ENCODE data around the gene ZNF598. TPM values are rescaled to one million over a fixed set of nuclear protein-coding genes. Genes with fewer than 3 reads are reported as not detected.

ZNF598 gene
- total RNA-seq, 1 donor from 2014 or later: 31.1 TPM

DNA sequence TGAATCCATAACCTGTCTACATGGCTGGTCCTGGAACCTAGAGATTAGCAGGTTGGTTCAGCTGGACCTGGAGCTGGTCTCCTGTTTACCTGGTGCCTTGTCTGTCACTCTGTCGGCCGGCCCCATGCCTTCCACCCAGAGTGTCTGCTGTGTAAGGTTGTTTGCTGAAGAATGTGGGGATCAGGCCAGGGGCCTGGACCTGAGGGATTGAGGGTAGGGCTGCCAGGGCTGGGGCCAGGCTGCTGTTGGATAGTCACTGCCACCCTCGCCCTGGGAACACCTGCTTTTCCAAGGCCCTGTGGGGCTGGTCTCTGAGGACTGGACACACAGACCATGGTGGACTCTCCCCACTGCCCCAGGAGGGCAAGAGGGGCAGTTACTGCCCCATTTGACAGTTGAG, 18.5 kb upstream of the ZNF598 start:
- Histone ChIP-seq H3K27ac (peak overlapping the region; percentile 27 to 45), H3K4me1 (peaks cover 20 to 34% of the 10 kb centered on the region in 2 donors), H3K36me3 (no peaks in the 10 kb centered on the region), H3K9me3 (no peaks in the 10 kb centered on the region), H3K27me3 (no peaks in the 10 kb centered on the region), H3K4me3 (peak overlapping the region; percentile 64 to 90)
- DNase-seq (ENCODE audit: low spot score in 2 of 2): no peak
- TF ChIP-seq CTCF (IDR thresholded peaks at IDR 0.05): no peak
- intact Hi-C loops (cut with DNase I): loop anchor here (10.0 kb wide), 1 partner anchor 227 kb away; the partner anchor contains the start of gene ECI1

GRCh38 chr16:2027024-2028010, 17.7 kb upstream of the ZNF598 start:
- no peaks in the 10 kb centered on the region for H3K27me3 ChIP-seq
- H3K27ac ChIP-seq: peak overlapping the region; percentile 52 to 76
- no peaks in the 10 kb centered on the region for H3K36me3 ChIP-seq
- peaks cover 17 to 31% of the 10 kb centered on the region in 2 donors for H3K4me1 ChIP-seq
- H3K4me3 ChIP-seq: peak overlapping the region; percentile 64 to 90
- DNase-seq (ENCODE audit: low spot score in 2 of 2): no peak
- H3K9me3 ChIP-seq: no peaks in the 10 kb centered on the region
- intact Hi-C loops (cut with DNase I): loop anchor here (10.0 kb wide), 1 partner anchor 227 kb away; the partner anchor contains the start of gene ECI1
- peak in 1 of 3 experiments; percentile 5 for TF ChIP-seq CTCF (IDR thresholded peaks at IDR 0.05)

- no peak for DNase-seq (ENCODE audit: low spot score in 2 of 2)
- peaks cover 17 to 28% of the 10 kb centered on the region in 2 donors for H3K4me1 ChIP-seq
- no peak for TF ChIP-seq CTCF (IDR thresholded peaks at IDR 0.05)
- no peaks in the 10 kb centered on the region for H3K36me3 ChIP-seq
- peak within 1 kb of the TSS; percentile 64 to 90 for H3K4me3 ChIP-seq
- peak within 1 kb of the TSS; percentile 76 to 79 for H3K27ac ChIP-seq
- H3K27me3 ChIP-seq: no peaks in the 10 kb centered on the region
- intact Hi-C loops (cut with DNase I): loop anchor here (1.0 to 10.0 kb wide), 2 partner anchors 9 to 228 kb away; partner anchors contain the start of gene ECI1
- H3K9me3 ChIP-seq: no peaks in the 10 kb centered on the region
Measured at GRCh38 chr16:2026461-2027023, 16.9 kb upstream of the ZNF598 start, which contains the start of gene NHERF2. Gene NHERF2 (plus strand): TSS chr16:2026902. CDS start chr16:2027006, 104 bp downstream.

- Histone ChIP-seq H3K4me1 (peaks cover 17 to 28% of the 10 kb centered on the region in 2 donors), H3K9me3 (no peaks in the 10 kb centered on the region), H3K4me3 (peak overlapping the region; percentile 64 to 90), H3K27ac (peak overlapping the region; percentile 76 to 79), H3K27me3 (no peaks in the 10 kb centered on the region), H3K36me3 (no peaks in the 10 kb centered on the region)
- TF ChIP-seq CTCF (IDR thresholded peaks at IDR 0.05): no peak
- intact Hi-C loops (cut with DNase I): loop anchor here (1.0 to 10.0 kb wide), 2 partner anchors 9 to 229 kb away; partner anchors contain the start of gene ECI1
- no peak for DNase-seq (ENCODE audit: low spot score in 2 of 2)
Measured at GRCh38 chr16:2025878-2026460, 16.3 kb upstream of the ZNF598 start.

- TF ChIP-seq CTCF (IDR thresholded peaks at IDR 0.05): no peak
- no peak for DNase-seq (ENCODE audit: low spot score in 2 of 2)
- intact Hi-C loops (cut with DNase I): loop anchor here (10.0 kb wide), 1 partner anchor 230 kb away; the partner anchor contains the start of gene ECI1
- H3K36me3 ChIP-seq: no peaks in the 10 kb centered on the region
- peaks cover 17 to 31% of the 10 kb centered on the region in 2 donors for H3K4me1 ChIP-seq
- no peaks in the 10 kb centered on the region for H3K9me3 ChIP-seq
- H3K27ac ChIP-seq: no peak overlapping the region
- no peak overlapping the region for H3K4me3 ChIP-seq
- no peaks in the 10 kb centered on the region for H3K27me3 ChIP-seq
Measured at GRCh38 chr16:2025251-2025650, 15.6 kb upstream of the ZNF598 start.

Measured in ascending aorta (tissue), 2 donors.